Adrenal gland (tissue), 5 donors: ENCODE data around the gene CAMK1G.

ENCODE experiments used
- CTCF ChIP-seq, 6 experiments: fragments of 450-650 bp in 4 of 6; fragments of 200-600 bp in 2 of 6; sonication (generic) in 1 of 6; IDR thresholded peaks; 1 replicate in 5 of 6; 2 replicates in 1 of 6; pipeline versions ENCODE4 v1.5.1 to v1.8.0; 2016 to 2021; ENCODE audit warnings: antibody characterized with exemption in 6 of 6, mild to moderate bottlenecking in 2 of 6, moderate library complexity in 1 of 6
- POLR2A ChIP-seq, 2 donors: fragments of 450-650 bp; IDR thresholded peaks; one replicate each; pipeline ENCODE4 v1.6.1; 2017; ENCODE audit warnings: antibody characterized with exemption in 2 of 2, mild to moderate bottlenecking in 2 of 2, moderate library complexity in 1 of 2
- donor health status: DM: no; HTN: no; CAD: no.

GRCh38 chr1:209614906-209615305 is 31.4 kb downstream of the CAMK1G start:
- TF ChIP-seq POLR2A (IDR thresholded peaks at IDR 0.05) (no peak), CTCF (IDR thresholded peaks at IDR 0.05) (no peak)
